Lung (tissue), 12 donors: ENCODE results near the gene C3orf70. TPM values are rescaled to one million over a fixed set of nuclear protein-coding genes. Genes with fewer than 3 reads are reported as not detected.

ENCODE experiments used
- ATAC-seq: fragments of 200-7000 bp; cut with Tn5 transposase; one replicate; pipeline ENCODE4 v1.9.1; 2020; ENCODE audit warnings: moderate number of reproducible peaks; ENCODE audit not compliant: insufficient read depth, low FRiP score
- DNase-seq, 3 donors: peaks; one replicate each; pipeline ENCODE4 v3.0.0-alpha.2; 2013 to 2017
- H3K27ac ChIP-seq, 2 donors: one replicate each; pipeline ENCODE4 v1.5.1; 2013; ENCODE audit warnings: mild to moderate bottlenecking in 2 of 2, moderate library complexity in 2 of 2, control low read depth in 1 of 2, inconsistent platforms in 1 of 2, low read depth in 1 of 2, low read length in 1 of 2
- H3K27me3 ChIP-seq, 3 donors: one replicate each; pipeline ENCODE4 v1.5.1; 2013; ENCODE audit warnings: low read length in 2 of 3; ENCODE audit not compliant: control insufficient read depth in 3 of 3, insufficient read depth in 3 of 3
- H3K36me3 ChIP-seq, 4 donors: one replicate each; pipeline ENCODE4 v1.5.1; 2013; ENCODE audit warnings: low read length in 4 of 4, mild to moderate bottlenecking in 1 of 4, moderate library complexity in 1 of 4; ENCODE audit not compliant: control insufficient read depth in 4 of 4, insufficient read depth in 4 of 4
- H3K4me1 ChIP-seq, 5 donors: one replicate each; pipeline ENCODE4 v1.5.1; 2013; ENCODE audit warnings: low read length in 5 of 5, mild to moderate bottlenecking in 2 of 5, moderate library complexity in 1 of 5; ENCODE audit not compliant: control insufficient read depth in 5 of 5, insufficient read depth in 5 of 5
- H3K4me3 ChIP-seq: one replicate; pipeline ENCODE4 v1.5.1; 2013; ENCODE audit warnings: mild to moderate bottlenecking, control low read depth, moderate library complexity
- H3K9ac ChIP-seq, 2 donors: one replicate each; pipeline ENCODE4 v1.5.1; 2013; ENCODE audit warnings: low read length in 2 of 2, control low read depth in 1 of 2; ENCODE audit not compliant: insufficient read depth in 1 of 2
- H3K9me3 ChIP-seq, 4 donors: one replicate each; pipeline ENCODE4 v1.5.1; 2013; ENCODE audit warnings: low read length in 3 of 4, mild to moderate bottlenecking in 1 of 4, moderate library complexity in 1 of 4; ENCODE audit not compliant: control insufficient read depth in 4 of 4, insufficient read depth in 3 of 4
- CTCF ChIP-seq: IDR thresholded peaks from 2 replicates; pipeline ENCODE4 v1.5.1; 2012; ENCODE audit warnings: mild to moderate bottlenecking; ENCODE audit errors: control extremely low read depth, extremely low read depth
- WGBS, 2 donors: extraction: QIAGEN DNeasy Blood & Tissue Kit; methylation state at CpG; one replicate each; pipeline ENCODE4 v1.1.7; 2013; 5-methylcytosine and 5-hydroxymethylcytosine counted together
- polyA plus RNA-seq, 2 donors: library from polyadenylated mRNA; stranded (reverse); fragments of 200-250 nt; gene quantifications; one replicate each; pipeline ENCODE4 v1.2.1, GENCODE V29; 2013
- total RNA-seq, 2 donors: library from RNA; depleted of rRNA in 1 of 2; stranded (reverse); fragments of >200 nt in 1 of 2; gene quantifications; one replicate each; pipeline ENCODE4 v1.2.1, GENCODE V29; 2014 to 2021
- donor health status: control.
- donor health status: control.
- donor health status: Bipolar disorder and iron deficiency.
- donor health status: healthy.
- donor health status: DM: yes; HTN: yes; CAD: no.

C3orf70 gene
- total and polyA plus RNA-seq, 4 donors: 0.45 to 4.9 (median 1.8) TPM

- no peak overlapping the region for H3K27ac ChIP-seq
- H3K9me3 ChIP-seq: no peaks in the 10 kb centered on the region
- no peaks in the 10 kb centered on the region for H3K27me3 ChIP-seq
- ATAC-seq: no peak
- H3K4me1 ChIP-seq: no peaks in the 10 kb centered on the region
- no peak overlapping the region for H3K9ac ChIP-seq
- no peak overlapping the region for H3K4me3 ChIP-seq
- no peak for TF ChIP-seq CTCF
- H3K36me3 ChIP-seq: no peaks in the 10 kb centered on the region
- DNase-seq: no peak
These were observed 63.1 kb downstream of the C3orf70 start for GRCh38 chr3:185089751-185090150.

- Histone ChIP-seq H3K4me1 (no peaks in the 10 kb centered on the region), H3K9me3 (no peaks in the 10 kb centered on the region), H3K36me3 (no peaks in the 10 kb centered on the region), H3K9ac (no peak overlapping the region), H3K4me3 (no peak overlapping the region), H3K27me3 (no peaks in the 10 kb centered on the region), H3K27ac (no peak overlapping the region)
- WGBS, 2 donors: 64 to 86% methylated on average over 2 of the region's 2 CpGs
- no peak for TF ChIP-seq CTCF
- ATAC-seq: no peak
- DNase-seq: no peak
These were observed 63.5 kb downstream of the C3orf70 start for GRCh38 chr3:185089343-185089742.

- Histone ChIP-seq H3K4me1 (no peaks in the 10 kb centered on the region), H3K9ac (no peak overlapping the region), H3K36me3 (peaks cover 0 to 2% (median 1%) of the 10 kb centered on the region in 4 donors), H3K9me3 (peaks cover 0 to under 1% (median 0%) of the 10 kb centered on the region in 4 donors), H3K4me3 (no peak overlapping the region), H3K27ac (no peak overlapping the region), H3K27me3 (no peaks in the 10 kb centered on the region)
- WGBS, 2 donors: 68 to 75% methylated on average over 3 of the region's 3 CpGs
- no peak for TF ChIP-seq CTCF
- ATAC-seq (no peak), DNase-seq (peak in 1 of 3 donors; percentile 18)
These were observed 65.4 kb downstream of the C3orf70 start for GRCh38 chr3:185087419-185087818.

GRCh38 chr3:185084901-185085300, 68.0 kb downstream of the C3orf70 start:
- Histone ChIP-seq H3K4me3 (no peak overlapping the region), H3K27me3 (no peaks in the 10 kb centered on the region), H3K4me1 (no peaks in the 10 kb centered on the region), H3K9me3 (peaks cover 0 to 3% (median 0%) of the 10 kb centered on the region in 4 donors), H3K36me3 (peaks cover 0 to 6% (median 4%) of the 10 kb centered on the region in 4 donors), H3K27ac (no peak overlapping the region), H3K9ac (no peak overlapping the region)
- ATAC-seq: no peak
- WGBS, 2 donors: 83 to 86% methylated on average over 5 of the region's 5 CpGs
- TF ChIP-seq CTCF: no peak
- DNase-seq: no peak
